NCI-H526 (cell line): ENCODE data around the gene PCGF3.
"Not testable (repeated sequence)": the region's sequence is repeated elsewhere in the genome, so short reads cannot be mapped to it uniquely, and the experiment has no call there.

ENCODE experiments used
- DNase-seq, 2 experiments: peaks; one replicate each; lab custom pipeline; 2025; lab: John Stamatoyannopoulos, UW

Gene PCGF3

DNA sequence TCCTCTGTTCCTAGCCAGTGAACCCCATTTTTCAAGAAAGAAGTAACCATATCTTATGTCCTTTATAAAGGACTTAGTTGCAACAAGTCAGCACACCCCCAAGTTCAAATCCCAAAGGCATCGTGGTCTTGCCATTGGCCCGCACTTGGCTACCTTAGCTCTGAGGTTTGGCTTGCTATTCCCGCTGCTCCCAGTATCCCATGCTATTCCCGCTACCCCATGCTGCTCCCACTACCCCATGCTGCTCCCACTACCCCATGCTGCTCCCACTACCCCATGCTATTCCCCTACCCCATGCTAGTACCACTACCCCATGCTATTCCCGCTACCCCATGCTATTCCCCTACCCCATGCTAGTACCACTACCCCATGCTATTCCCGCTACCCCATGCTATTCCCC is 37.4 kb upstream of the PCGF3 start:
- not testable (repeated sequence) for DNase-seq

DNA sequence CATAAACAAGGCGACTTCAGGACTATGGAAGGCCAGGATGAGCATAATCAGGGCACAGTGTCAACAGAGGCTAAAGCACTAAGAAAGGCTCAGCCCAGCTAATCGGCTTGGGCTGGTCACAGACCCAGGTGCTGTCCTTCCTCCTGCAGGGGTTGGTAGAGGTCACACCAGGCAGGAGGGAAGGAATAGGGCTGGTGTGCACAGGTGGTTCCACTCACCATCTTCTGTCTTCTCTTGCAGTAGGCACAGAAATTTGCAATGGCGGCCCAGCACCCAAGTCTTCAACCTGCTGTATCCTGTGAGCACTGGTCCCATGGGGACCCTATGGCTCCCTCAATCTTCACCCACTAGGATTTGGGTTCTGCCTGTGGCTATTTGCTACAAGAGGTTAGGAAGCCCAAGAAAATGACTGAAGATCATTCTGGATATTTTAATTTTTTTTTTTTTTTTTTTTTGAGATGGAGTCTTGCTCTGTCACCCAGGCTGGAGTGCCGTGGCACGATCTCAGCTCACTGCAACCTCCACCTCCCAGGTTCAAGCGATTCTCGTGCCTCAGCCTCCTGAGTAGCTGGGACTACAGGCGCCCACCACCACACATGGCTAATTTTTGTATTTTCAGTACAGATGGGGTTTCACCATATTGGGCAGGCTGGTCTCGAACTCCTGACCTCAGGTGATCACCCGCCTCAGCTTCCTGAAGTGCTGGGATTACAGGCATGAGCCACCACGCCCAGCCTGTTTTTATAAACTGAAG is 35.6 kb upstream of the PCGF3 start:
- DNase-seq = not testable (repeated sequence)

DNA sequence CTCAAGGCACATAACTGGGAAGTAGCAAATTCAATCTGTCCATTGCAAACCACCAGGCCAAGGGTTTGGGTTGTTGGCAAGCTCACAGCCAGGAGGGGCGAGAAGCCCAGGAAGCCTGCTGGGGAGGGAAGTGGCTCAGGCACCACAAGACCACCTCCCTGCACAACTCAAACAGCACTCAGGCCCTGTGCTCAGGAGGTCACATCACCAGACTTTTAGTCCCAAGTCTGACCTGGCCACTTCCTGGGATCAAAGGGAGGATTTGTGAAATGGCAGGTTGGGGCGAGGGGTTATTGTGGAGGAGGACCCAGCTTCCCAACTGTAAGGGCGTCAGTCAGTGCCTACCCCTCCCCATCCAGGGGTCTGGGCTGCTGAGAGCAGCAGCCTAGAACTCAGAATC is 33.9 kb upstream of the PCGF3 start:
- no peak for DNase-seq

DNA sequence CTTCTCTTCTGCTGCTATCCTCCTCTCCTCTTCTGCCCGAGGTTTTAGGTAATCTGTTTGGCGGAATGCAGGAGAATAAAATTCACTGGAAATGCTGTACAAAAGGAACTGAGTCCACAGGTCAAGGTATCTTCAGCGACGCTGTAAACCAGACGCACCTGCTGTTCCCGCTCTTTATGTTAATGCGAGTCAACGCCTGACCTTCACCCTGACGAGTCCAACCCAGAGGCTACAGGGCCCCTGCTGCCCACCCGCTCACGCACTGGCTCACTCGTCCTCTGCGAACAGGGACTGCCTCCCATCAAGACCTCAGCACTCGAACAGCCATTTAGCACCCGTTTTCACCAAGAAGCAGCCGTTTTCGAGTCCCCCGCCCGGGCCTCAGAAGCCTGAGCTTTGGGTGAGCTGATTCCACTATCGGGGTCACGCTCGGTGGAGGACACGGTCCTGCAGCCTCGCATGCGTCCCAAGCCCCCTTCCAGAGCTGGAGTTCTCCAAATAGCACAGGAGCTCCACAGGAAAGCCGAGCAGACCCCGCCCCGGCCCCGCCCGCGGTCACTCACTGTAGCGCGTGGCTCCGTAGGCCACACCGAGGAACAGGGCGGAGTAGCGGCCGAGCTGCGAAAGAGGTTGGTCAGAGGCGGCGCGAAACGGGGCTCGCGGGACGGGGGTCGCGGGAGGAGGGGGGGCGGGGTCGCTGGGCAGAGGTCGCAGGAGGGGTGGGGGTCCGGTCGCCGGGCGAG is 32.1 kb upstream of the PCGF3 start:
- DNase-seq = no peak

DNA sequence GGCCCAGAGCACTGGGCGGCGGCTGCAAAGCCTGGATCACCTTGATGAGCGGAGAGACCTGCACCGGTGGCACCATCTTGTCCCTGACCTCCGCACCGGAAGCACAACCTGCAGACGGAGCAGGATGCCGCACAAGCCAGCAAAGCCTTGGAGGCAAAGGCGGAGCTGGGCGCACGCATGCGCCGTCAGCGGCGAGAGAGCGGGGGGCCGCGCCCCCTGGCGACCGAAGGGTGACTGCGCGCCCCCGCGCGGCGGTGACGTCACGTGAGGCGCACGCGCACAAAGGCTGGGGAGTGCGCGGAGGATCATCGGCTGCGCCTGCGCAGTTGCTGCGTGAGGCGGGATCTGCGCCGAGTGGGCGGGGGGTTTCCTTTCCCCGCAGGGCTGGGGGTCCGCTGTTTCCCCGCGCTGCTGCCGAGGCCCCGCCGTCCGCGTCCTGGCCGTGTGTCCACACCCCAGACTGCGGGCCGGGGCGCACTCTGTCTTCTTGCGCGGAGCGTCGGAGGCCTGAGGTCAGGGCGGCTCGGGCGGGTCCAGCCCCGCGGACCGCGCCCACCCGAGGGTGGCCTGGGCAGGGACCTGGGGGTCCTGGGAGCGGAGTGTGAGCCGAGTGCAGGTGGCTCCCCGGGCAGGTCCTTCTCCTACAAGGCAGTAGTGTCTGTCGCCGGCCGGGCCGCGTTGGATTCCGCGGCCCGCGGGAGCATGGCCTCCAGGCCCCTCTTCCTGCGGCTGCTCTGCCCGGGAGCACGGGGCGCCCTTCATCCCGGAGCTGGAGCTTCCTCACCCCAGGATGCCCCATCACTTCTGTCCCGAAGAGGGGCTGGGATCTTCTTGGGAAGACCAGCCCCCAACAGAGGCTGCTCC is 31.2 kb upstream of the PCGF3 start, which contains the start of the genes ATP5ME and MYL5:
ATP5ME (minus strand) TSS at position 105 of the 864 bp plus-strand sequence; CDS start at position 76, 29 bp downstream.
MYL5 (plus strand) TSS at position 371 of the 864 bp plus-strand sequence. CDS start 3,485 bp downstream, outside the sequence.
- peak; percentile 86 to 97 for DNase-seq

DNA sequence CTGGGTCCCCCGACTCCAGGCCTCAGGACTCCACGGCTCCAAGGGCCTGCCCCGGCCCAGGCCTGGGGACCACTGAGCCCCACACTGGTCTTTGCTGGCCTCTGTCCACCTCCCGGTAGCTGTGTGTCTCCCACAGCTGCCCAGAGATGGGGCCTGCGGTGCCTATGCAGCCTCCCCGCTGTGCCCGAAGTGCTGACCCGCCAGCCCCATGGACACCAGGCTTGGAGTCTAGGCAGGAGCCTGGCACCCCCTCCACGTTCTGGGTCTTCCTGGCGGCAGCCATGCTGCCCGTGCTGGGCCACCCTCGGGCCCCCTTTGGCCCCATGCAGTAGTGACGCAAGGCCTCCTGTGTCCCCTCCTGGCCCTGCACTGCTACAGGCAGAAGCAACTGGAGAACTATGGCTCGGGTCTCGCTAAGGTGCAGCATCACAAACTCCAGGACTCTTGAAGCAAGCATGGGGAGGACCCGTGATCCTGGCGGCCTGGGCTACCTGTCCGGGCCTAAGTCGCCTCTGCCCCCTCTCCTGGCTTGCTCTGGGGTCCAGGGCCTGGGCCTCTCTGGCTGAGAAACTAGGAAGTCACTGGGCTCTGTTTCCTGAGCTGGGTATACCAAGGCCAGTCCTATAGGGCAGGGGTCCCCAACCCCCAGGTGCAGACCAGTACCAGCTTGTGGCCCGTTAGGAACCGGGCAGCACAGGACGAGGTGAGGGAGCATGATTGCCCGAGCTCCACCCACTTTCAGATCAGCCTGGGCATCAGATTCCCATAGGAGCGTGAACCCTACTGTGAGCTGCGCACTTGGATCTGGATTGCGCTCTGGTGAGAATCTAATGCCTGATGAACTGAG is 30.4 kb upstream of the PCGF3 start:
- DNase-seq = no peak

DNA sequence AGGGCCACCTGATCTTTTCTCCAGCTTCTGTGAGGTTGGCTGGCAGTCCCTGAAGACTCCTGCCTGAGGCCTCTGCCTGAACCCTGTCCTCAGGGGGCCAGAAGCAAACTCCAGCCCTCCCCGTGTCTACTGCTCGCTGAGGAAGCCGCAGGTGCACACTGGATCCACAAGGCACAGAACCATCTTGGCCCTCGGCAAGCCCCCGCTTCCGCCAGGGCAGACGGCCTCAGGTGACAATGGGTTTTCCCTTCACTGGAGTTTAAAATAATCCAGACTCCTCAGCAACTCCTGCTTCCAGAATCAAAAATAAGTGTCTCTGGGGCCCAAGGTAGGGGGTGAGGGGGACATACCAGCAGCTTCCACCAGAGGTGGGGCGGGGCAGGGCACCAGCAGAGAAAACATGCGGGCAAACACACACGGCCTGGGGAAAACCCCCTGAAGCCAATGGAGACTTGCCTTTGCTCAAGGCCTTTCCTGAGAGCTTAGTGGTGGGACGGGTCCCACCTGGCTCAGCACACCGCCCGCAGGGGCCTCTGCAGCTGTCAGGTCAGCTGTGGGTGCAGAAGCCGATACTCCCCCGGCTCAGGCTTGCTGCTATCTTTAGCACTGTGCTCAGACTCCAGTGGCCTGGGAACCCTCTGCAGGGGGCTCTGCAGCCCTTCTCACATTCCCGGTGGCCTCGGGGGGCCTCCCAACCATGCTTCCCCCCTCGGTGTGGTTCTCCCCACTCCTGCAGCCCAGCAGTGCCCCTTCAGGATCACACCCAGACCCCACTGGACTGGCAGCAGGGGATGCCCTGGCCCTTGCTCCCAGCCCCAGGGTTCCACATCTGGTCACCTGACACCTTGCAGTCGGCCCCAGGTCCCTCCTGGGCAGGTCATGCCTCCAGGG is 29.4 kb upstream of the PCGF3 start:
- no peak for DNase-seq

DNA sequence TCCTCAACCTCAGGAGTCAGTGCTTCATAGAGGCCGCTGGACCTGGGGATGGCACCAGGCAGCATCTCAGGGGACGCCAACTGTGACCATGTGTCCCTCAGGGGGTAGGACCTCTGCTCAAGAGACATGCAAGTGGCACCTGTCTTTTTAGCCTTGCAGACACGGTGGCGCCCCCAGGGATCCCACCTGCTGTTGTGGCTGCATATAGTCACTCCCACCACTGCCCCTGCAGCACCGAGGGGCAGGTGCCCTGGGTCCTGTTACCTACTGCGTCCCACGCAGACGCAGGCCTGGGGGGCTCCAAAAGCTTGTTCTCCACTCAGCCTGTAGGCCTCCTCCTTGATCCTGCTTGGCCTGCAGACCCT is 28.8 kb upstream of the PCGF3 start:
- no peak for DNase-seq

DNA sequence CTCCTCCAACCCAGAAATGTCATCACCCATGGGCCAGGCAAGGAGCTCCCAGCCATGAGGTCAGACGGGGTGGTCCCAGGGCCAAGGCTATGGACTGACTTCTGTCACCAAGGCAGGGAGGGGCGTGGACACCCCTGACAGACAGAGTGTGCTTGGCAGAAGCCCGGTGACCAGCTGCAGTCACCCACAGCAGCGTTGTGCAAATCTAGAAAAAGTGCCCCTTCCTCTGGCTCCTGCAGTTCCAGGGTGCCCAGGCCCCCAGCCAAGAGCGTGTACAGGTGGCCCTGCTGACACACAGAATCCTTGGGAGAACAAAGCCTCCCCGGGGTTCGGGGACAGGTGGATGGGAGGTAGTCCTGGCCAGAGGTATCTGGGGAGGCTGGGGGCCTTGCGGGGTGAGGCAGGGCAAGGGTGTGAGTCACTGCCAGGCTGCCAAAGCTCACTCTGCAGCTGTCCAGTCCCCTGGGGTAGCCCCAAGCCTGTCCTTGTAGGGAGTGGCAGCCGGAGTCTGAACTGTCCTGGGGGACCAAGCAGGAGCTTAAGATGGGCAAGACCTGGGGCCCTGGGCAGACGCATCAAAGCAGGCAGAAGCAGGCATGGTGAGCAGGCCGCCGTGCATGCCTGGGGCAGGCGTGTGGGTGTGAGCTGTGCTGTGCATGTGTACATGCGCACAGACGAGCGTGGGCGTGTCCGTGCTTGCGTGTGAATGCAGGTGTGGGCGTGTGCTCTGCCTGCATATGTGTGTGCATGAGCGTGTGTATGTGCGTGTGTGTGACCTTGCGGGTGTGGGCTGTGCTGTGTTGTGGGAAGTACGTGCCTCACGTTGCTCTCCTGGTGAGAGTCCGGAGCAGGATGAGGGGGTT is 28.0 kb upstream of the PCGF3 start:
- DNase-seq = peak; percentile 59 to 82

DNA sequence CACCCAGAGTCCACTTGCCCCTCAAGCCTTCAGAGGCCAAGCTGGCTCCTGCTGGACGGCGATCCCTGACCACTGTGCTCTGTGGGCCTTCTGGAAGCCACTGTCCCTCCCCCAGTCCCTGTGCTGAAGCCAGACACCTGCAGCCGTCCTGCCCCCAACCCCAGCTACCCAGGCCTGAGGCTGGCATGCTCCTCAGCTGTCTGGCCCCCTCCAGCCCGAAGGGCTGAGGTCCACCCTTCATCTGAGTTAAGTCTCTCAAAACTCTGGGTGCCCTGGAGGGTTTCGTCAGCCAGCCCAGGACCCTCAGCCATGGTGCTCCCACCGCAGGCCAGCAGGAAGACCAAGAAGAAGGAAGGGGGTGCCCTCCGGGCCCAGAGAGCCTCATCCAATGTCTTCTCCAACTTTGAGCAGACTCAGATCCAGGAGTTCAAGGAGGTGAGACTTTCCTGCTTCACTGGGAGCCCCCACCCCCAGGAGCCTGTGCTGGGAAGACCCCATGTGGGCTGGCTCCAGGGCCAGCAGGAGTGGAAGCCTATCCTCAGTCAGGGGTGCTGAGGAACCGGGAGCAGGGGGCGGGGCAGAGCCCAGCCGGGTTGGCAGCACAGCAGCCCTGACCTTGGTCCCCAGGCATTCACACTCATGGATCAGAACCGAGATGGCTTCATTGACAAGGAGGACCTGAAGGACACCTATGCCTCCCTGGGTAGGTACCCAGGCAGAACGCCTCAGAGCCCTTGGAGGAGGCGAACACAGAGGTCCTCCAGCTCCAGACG is 27.1 kb upstream of the PCGF3 start:
- no peak for DNase-seq

DNA sequence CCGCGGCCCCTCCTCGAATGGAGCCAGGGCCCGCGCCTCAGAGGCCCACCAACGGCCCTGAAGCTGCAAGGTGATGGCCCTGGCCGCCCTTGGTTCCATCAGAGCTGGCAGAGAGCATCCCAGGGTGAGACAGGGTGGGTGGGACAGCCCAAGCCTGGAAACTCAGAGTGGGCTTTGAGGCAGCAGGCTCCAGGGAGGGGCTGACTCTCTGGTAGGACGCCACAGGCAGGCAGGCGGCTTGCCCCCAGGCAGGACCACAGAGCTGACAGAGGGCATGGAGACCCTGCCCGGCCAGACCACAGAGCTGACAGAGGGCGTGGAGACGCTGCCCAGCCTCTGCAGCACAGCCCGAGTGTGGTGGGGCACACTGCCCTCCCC is 26.5 kb upstream of the PCGF3 start:
- DNase-seq = no peak

DNA sequence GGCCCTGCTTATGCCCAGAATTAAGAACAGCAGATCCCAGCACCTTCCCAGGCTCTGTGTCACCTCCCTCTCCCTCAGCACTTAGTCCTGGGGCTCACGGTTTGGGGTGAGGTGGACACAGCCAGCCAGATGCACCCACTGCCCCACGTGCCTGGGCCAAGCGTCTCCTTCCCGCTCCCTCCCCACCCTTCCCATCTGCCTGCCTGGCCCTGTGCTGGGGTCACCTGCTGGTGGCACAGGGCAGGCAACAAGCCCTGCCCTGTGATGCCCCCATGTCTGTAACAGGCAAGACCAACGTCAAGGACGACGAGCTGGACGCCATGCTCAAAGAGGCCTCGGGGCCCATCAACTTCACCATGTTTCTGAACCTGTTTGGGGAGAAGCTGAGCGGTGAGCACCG is 26.0 kb upstream of the PCGF3 start:
- no peak for DNase-seq

DNA sequence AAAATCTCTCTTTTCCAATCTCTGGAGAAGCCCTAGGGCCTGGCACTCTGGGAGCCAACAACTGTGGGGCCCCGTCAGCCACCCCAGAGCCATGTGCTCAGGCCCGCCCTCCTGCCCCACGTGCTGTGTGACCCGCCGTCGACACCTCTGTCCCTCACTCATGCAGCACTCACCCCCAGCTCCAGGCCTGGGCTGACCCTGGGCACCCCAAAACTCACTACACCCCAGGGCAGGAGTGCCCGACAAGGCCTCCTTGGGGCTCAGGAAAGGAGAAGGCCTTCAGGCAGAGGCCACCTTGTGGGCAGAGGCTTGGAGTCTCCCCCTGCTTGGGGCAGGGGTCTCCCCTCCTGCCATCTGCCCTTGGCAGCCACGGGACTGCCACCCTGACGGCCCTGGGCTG is 25.5 kb upstream of the PCGF3 start:
- no peak for DNase-seq

DNA sequence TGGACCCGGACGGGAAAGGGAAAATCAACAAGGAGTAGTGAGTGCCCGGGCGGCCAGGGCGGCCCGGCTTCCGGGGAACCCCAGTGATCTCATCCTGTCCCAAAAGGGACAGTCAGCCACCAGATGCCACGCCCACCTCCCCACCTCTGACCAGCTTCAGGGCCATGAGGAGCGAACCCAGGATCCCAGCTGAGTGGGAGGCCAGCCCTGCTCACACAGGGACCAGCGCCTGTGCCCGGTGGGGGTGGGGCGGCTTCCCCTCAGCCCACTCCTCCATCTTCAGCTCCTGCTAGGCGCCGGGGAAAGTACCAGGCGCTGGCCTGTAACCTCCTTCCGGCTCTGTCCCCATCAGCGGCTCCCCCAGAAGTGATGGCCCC is 25.1 kb upstream of the PCGF3 start:
- peak in 1 of 2 experiments; percentile 38 for DNase-seq

DNA sequence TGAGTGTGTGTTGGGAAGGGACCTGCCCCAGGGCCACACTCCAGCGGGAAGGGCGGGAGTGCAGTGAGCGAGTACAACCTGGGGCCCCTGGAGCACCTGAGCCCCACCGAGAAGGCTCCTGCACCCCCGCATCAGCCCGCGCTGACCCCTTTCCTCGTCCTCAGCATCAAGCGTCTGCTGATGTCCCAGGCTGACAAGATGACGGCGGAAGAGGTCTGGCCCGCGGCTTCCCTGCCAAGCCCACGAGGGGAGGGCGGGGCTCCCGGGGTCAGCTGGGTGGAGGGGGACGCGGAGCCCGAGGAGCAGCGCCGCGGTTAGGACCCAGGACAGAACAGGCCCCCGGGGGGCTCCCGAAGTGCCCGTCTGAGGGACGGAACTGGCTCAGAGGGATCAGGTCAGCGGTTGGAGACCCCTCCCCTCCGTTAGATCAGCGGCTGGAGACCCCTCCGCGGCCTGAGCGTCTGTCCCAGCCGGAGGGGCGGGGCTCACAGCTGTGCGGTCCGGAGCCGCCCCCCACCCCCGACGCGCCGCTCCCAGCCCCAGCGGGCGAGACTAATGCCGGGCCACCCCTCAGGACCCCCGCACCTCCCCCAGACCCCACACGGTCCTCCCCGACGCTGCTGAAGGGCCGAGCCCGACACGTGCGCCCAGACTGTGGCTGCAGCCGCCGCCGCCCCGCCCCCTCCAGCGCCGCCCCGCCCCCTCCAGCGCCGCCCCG is 24.5 kb upstream of the PCGF3 start:
- DNase-seq = peak in 1 of 2 experiments; percentile 80

DNA sequence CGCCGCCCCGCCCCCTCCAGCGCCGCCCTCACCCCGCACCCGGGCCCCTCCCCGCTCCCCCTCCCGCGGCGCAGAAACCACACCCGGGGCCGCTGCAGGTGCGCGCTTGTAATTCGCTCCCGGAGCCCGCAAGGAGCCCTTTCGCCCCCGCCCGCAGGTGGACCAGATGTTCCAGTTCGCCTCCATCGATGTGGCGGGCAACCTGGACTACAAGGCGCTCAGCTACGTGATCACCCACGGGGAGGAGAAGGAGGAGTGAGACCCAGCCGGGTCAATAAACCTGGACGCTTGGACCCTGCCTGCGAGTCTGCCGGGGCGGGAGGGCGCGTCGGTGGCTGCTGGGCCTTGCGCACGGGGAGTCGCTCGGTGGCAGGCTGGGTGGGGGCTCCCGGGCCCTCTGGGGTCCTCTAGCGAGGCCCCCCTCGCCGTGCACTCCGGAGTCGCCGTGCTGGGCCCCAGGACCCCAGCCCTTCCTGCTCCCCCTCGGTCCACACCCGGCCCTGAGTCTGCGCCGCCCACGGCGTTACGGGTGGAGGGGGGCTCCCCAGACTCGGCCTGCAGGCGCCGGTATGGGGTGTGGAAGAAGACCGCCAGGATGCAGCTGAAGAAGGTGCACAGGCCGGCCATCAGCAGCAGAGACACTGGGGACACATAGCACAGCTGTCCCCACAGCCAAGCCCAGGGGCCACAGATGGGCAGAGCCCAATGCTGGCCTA is 23.7 kb upstream of the PCGF3 start:
- DNase-seq = peak; percentile 45 to 92

DNA sequence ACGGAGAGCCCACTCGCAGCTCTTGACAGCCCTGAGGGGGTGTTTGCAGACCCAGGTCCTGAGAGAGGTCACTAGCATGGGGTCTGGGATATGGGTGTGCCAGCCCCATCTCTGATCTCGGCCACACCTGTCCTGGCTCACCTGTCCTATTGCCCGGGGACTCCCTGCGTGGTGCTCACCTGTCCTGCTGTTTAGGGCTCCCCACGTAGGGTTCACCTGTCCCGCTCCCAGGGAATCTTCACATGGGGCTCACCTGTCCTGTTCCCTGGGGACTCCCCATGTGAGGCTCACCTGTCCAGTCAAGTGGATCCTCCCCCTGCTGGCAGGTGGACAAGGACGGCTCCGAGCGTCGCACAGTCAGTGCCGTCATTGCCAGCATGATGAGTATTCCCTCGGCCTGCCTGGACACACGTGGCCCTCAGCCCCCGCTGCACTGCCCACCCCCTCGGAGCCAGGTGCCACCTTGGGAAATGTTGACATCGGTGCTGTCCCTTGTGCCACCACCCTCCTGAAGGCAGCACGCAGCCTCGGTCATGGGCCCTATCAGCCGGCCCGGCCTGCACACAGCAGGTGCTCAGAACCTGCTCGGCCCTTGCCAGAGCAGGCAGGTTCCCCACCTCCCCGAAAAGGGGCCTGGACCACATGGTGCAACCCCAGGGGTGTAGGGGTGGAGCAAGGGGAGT is 23.0 kb upstream of the PCGF3 start:
- DNase-seq = peak in 1 of 2 experiments; percentile 66
